ENCODE results near the gene ADH6. TPM values are rescaled to one million over a fixed set of nuclear protein-coding genes. Genes with fewer than 3 reads are reported as not detected.

The ADH6 gene
- total and polyA plus RNA-seq, 8 donors: 0.04 to 2.2 (median 0.47) TPM

DNA sequence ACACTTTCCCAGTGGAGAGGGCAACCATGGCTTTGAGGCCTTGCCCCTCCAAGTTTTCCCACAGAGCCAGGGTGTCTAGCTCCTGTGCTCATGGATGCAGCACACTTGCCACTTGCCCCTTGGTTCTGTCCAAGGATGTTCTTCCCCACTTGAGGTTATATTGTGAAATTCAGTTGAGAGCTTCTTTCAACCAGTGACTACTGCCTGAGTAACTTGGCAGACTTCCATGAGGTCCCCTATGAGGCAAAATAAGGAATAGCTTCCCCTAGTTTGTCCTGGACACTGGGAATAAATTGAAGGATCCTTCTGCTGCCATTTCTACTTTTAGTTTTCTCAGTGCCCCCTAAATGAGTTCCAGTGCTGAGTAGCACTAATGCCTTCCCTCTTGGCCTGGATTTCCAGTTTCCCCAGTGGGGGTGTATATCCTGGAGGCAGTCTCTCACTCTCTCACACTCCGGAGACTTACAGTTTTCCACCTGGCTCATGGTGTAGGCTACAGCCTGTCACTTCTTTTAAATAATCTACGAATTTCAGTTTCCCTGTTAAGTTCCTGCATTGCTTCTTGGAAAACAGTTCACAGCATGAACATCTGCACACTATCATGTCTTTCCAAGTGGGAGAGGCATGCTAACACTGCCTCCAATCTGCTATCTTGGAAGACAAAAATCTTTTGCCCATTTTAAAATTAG lies 38.5 kb downstream of the ADH6 start:
- Histone ChIP-seq H3K4me1 (peaks cover 0 to 8% (median 3%) of the 10 kb centered on the region in 3 donors), H3K27me3 (no peaks in the 10 kb centered on the region), H3K9me3 (no peaks in the 10 kb centered on the region), H3K4me3 (no peak overlapping the region), H3K27ac (no peak overlapping the region), H3K36me3 (no peaks in the 10 kb centered on the region)
- DNase-seq (peak in 1 of 6 donors; percentile 16), ATAC-seq (peak in 3 of 4 donors; percentile 29 to 56 (median 36)), FAIRE-seq (no peak)
- intact Hi-C loops (cut with DNase I): no loop called here
- no peak for TF ChIP-seq CTCF (IDR thresholded peaks at IDR 0.05)
- 77 to 91% methylated on average over 2 of the region's 2 CpGs for WGBS, 2 donors

DNA sequence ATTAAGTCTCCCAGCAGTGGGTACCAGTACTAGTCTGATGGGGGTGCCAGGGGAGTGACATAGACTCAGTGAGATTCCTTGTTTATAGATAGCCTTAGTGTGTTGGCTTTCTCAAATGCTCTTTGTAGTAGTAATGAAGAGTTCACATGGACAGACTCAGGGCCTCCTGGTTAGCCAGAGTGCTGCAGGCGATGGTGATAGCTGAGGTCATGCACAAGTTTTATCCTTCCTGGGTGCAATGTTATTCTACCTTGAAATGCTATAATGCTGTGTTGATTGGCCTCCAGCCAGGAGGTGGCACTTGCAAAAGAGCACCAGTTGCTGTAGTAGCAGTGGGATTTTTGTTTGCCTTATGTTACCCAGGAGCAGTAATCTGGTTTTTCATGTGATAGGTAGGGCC lies 39.4 kb downstream of the ADH6 start:
- intact Hi-C loops (cut with DNase I): no loop called here
- no peak overlapping the region for H3K27ac ChIP-seq
- DNase-seq: peak in 5 of 6 donors; percentile 32 to 55 (median 44)

GRCh38 chr4:99179178-99179577 lies 39.9 kb downstream of the ADH6 start:
- TF ChIP-seq CTCF (IDR thresholded peaks at IDR 0.05): no peak
- Histone ChIP-seq H3K9me3 (no peaks in the 10 kb centered on the region), H3K36me3 (no peaks in the 10 kb centered on the region), H3K27ac (no peak overlapping the region), H3K27me3 (no peaks in the 10 kb centered on the region), H3K4me3 (no peak overlapping the region), H3K4me1 (peaks cover 0 to 8% (median 3%) of the 10 kb centered on the region in 3 donors)
- DNase-seq (peak in 1 of 6 donors; percentile 23), FAIRE-seq (no peak), ATAC-seq (peak in 3 of 4 donors; percentile 37 to 68 (median 55))
- 50 to 56% methylated on average over 2 of the region's 2 CpGs for WGBS, 2 donors
- intact Hi-C loops (cut with DNase I): no loop called here

More for the DNA sequence above, 39.4 kb downstream of the ADH6 start:
- no peaks in the 10 kb centered on the region for H3K9me3 ChIP-seq
- FAIRE-seq (no peak), ATAC-seq (peak; percentile 61 to 83 (median 72))
- no peak for TF ChIP-seq CTCF (IDR thresholded peaks at IDR 0.05)
- no peak overlapping the region for H3K4me3 ChIP-seq
- no peaks in the 10 kb centered on the region for H3K27me3 ChIP-seq
- peaks cover 0 to 8% (median 3%) of the 10 kb centered on the region in 3 donors for H3K4me1 ChIP-seq
- 12 to 29% methylated on average over 1 of the region's 1 CpG for WGBS, 2 donors
- no peaks in the 10 kb centered on the region for H3K36me3 ChIP-seq

DNA sequence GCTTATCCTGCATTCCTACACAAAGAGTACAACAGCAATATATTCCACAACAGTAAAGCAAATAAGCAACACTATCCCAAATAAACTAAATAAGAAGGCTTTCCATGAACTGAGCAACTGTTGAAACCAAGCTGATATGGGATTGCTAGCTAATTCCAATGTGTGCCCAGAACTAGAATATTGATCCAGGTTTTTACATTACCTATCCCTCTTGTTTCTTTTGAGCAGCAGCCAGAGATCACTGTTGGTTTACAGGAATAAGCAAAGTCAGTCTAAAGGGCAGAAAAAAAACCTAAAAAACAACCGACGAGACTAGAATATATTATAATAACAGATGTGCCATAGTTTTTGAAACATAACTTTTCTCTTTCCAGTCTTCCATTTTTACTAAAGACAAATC lies 52.5 kb downstream of the ADH6 start:
- no peaks in the 10 kb centered on the region for H3K36me3 ChIP-seq
- peaks cover 0 to 22% (median 14%) of the 10 kb centered on the region in 3 donors for H3K4me1 ChIP-seq
- intact Hi-C loops (cut with DNase I): no loop called here
- no peak for FAIRE-seq
- 8 to 13% methylated on average over 2 of the region's 2 CpGs for WGBS, 2 donors
- no peaks in the 10 kb centered on the region for H3K27me3 ChIP-seq
- peak in 1 of 6 donors; percentile 30 for DNase-seq
- no peaks in the 10 kb centered on the region for H3K9me3 ChIP-seq
- peak overlapping the region in 3 of 4 donors; percentile 8 to 78 (median 28) for H3K27ac ChIP-seq
- no peak overlapping the region for H3K4me3 ChIP-seq
- no peak for TF ChIP-seq CTCF (IDR thresholded peaks at IDR 0.05)
- ATAC-seq: peak; percentile 83 to 92 (median 86)

DNA sequence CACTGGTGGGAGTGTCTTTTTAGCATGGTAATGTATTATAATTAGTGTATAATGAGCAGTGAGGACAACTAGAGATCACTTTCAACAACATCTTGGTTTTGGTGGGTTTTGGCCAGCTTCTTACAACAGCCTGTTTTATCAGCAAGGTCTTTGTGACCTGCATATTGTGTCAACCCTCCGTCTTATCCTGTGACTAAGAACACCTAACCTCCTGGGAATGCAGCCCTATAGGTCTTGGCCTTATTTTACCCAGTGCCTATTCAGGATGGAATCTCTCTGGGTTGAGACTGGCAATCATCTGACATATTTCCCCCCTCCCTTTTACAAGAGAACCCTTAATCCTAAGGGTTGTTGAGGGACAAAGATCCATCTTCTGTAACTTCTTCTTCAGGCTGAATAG lies 53.1 kb downstream of the ADH6 start:
- Histone ChIP-seq H3K4me3 (no peak overlapping the region), H3K27me3 (no peaks in the 10 kb centered on the region), H3K27ac (peak overlapping the region in 3 of 4 donors; percentile 8 to 78 (median 9)), H3K9me3 (no peaks in the 10 kb centered on the region), H3K4me1 (peaks cover 0 to 22% (median 14%) of the 10 kb centered on the region in 3 donors), H3K36me3 (no peaks in the 10 kb centered on the region)
- intact Hi-C loops (cut with DNase I): no loop called here
- peak; percentile 59 to 83 (median 72) for ATAC-seq
- FAIRE-seq: no peak
- TF ChIP-seq CTCF (IDR thresholded peaks at IDR 0.05): no peak
- 40 to 50% methylated on average over 1 of the region's 1 CpG for WGBS, 2 donors
- no peak for DNase-seq

Measured in pancreas (tissue), 10 donors.